ENCODE results near the gene PCYT1A. TPM values are rescaled to one million over a fixed set of nuclear protein-coding genes. Genes with fewer than 3 reads are reported as not detected.

Gene PCYT1A
- total and polyA plus RNA-seq, 2 donors (not counting 3 experiments of a cell fraction or from before 2014, with no cell fraction given) = 50.3 to 65.5 TPM

- H4K20me1 ChIP-seq (replicated peaks; ENCODE audit: control insufficient read depth, extremely low read depth, insufficient read depth, low read length) = no peaks in the 10 kb centered on the region
- no peak within 1 kb of the TSS for H3K9ac ChIP-seq (replicated peaks; ENCODE audit: extremely low read depth, insufficient read depth, low read length)
- intact Hi-C loops (cut with micrococcal nuclease) (no loop called here), dilution Hi-C loops (cut with MboI; ENCODE audit: extremely low pct_ligation_motif_present, low sequenced_read_pairs) (no loop called here)
- DNase-seq (ENCODE audit: low read depth, low spot score) (no peak), FAIRE-seq (no peak)
- no peak within 1 kb of the TSS for H3K27ac ChIP-seq (ENCODE audit: insufficient read depth, low read depth, low read length)
- H3K79me2 ChIP-seq (ENCODE audit: control insufficient read depth, insufficient read depth, low read length) = no peaks in the 10 kb centered on the region
- H3K4me1 ChIP-seq (ENCODE audit: control insufficient read depth, extremely low read depth, insufficient read depth, low read length) = no peaks in the 10 kb centered on the region
- H2AFZ ChIP-seq (ENCODE audit: low read depth, low read length) = no peak within 1 kb of the TSS
- ChIA-PET CTCF (interaction anchor here (1.3 kb wide), 1 partner anchor 303 kb away, joined by 3 read pairs; no protein-coding TSS in a partner anchor), POLR2A (no interaction called here)
- peaks cover 4 to 11% of the 10 kb centered on the region in 2 experiments for H3K27me3 ChIP-seq (ENCODE audit: control insufficient read depth in 2 of 2, insufficient read depth in 2 of 2, low read length in 2 of 2)
- no peak within 1 kb of the TSS for H3K4me3 ChIP-seq (replicated peaks in 1 of 3; ENCODE audit: insufficient read depth in 1 of 3, low read depth in 1 of 3, low read length in 3 of 3)
- H3K4me2 ChIP-seq (ENCODE audit: insufficient read depth, low read length) = no peak within 1 kb of the TSS
- H3K36me3 ChIP-seq (ENCODE audit: control insufficient read depth in 2 of 2, extremely low read depth in 1 of 2, insufficient read depth in 2 of 2, low read length in 2 of 2) = no peaks in the 10 kb centered on the region
- BruUV-seq (replicated peaks) = no TSS peak
- no peak for TF ChIP-seq POLR2A (IDR thresholded peaks at IDR 0.05; ENCODE audit: low read depth, low read length)
- TF ChIP-seq EZH2 (IDR thresholded peaks at IDR 0.05; ENCODE audit: borderline replicate concordance, low read depth, low read length, severe bottlenecking) = no peak
- no peaks in the 10 kb centered on the region for H3K9me3 ChIP-seq (replicated peaks; ENCODE audit: control insufficient read depth, insufficient read depth, low read length)
- H3K9me1 ChIP-seq (replicated peaks; ENCODE audit: control insufficient read depth, extremely low read depth, insufficient read depth, low read length) = no peaks in the 10 kb centered on the region
These were observed 71.4 kb downstream of the PCYT1A start, which contains the start of gene SLC51A for GRCh38 chr3:196216089-196216564. Gene SLC51A, plus strand, starts transcription at chr3:196216534. Its CDS starts 179 bp downstream, at chr3:196216713.

- TF ChIP-seq, protein P1, sequence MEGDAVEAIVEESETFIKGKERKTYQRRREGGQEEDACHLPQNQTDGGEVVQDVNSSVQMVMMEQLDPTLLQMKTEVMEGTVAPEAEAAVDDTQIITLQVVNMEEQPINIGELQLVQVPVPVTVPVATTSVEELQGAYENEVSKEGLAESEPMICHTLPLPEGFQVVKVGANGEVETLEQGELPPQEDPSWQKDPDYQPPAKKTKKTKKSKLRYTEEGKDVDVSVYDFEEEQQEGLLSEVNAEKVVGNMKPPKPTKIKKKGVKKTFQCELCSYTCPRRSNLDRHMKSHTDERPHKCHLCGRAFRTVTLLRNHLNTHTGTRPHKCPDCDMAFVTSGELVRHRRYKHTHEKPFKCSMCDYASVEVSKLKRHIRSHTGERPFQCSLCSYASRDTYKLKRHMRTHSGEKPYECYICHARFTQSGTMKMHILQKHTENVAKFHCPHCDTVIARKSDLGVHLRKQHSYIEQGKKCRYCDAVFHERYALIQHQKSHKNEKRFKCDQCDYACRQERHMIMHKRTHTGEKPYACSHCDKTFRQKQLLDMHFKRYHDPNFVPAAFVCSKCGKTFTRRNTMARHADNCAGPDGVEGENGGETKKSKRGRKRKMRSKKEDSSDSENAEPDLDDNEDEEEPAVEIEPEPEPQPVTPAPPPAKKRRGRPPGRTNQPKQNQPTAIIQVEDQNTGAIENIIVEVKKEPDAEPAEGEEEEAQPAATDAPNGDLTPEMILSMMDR (IDR thresholded peaks at IDR 0.05; ENCODE audit: extremely low read depth in 1 of 2, insufficient read depth in 1 of 2, low read depth in 1 of 2, low read length in 2 of 2) = no peak
- TF ChIP-seq POLR2A (IDR thresholded peaks at IDR 0.05; ENCODE audit: low read depth, low read length) (no peak), GATA2 (IDR thresholded peaks at IDR 0.05; ENCODE audit: insufficient read depth, insufficient read length, low read depth, low read length) (no peak), MYC (IDR thresholded peaks at IDR 0.05; ENCODE audit: low read depth, low read length) (no peak), EZH2 (IDR thresholded peaks at IDR 0.05; ENCODE audit: borderline replicate concordance, low read depth, low read length, severe bottlenecking) (no peak), POLR2AphosphoS5 (IDR thresholded peaks at IDR 0.05; ENCODE audit: insufficient read depth, low read depth, low read length) (no peak), JUN (IDR thresholded peaks at IDR 0.05; ENCODE audit: borderline replicate concordance, insufficient read depth, insufficient read length, low read depth) (no peak), FOS (IDR thresholded peaks at IDR 0.05; ENCODE audit: borderline replicate concordance, insufficient read depth, low read length) (no peak)
- TF ChIP-seq, protein P2, sequence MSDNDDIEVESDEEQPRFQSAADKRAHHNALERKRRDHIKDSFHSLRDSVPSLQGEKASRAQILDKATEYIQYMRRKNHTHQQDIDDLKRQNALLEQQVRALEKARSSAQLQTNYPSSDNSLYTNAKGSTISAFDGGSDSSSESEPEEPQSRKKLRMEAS (IDR thresholded peaks at IDR 0.05; ENCODE audit: insufficient read depth, insufficient read length) = no peak
- Histone ChIP-seq H3K9me3 (replicated peaks; ENCODE audit: control insufficient read depth, insufficient read depth, low read length) (no peaks in the 10 kb centered on the region), H3K9ac (replicated peaks; ENCODE audit: extremely low read depth, insufficient read depth, low read length) (no peak overlapping the region), H3K9me1 (replicated peaks; ENCODE audit: control insufficient read depth, extremely low read depth, insufficient read depth, low read length) (no peaks in the 10 kb centered on the region), H3K4me1 (ENCODE audit: control insufficient read depth, extremely low read depth, insufficient read depth, low read length) (no peaks in the 10 kb centered on the region), H4K20me1 (replicated peaks; ENCODE audit: control insufficient read depth, extremely low read depth, insufficient read depth, low read length) (no peaks in the 10 kb centered on the region), H3K4me2 (ENCODE audit: insufficient read depth, low read length) (no peak overlapping the region), H3K27me3 (ENCODE audit: control insufficient read depth in 2 of 2, insufficient read depth in 2 of 2, low read length in 2 of 2) (peaks cover 4 to 11% of the 10 kb centered on the region in 2 experiments), H2AFZ (ENCODE audit: low read depth, low read length) (no peak overlapping the region), H3K4me3 (replicated peaks in 1 of 3; ENCODE audit: insufficient read depth in 1 of 3, low read depth in 1 of 3, low read length in 3 of 3) (no peak overlapping the region), H3K79me2 (ENCODE audit: control insufficient read depth, insufficient read depth, low read length) (no peaks in the 10 kb centered on the region), H3K36me3 (ENCODE audit: control insufficient read depth in 2 of 2, extremely low read depth in 1 of 2, insufficient read depth in 2 of 2, low read length in 2 of 2) (no peaks in the 10 kb centered on the region), H3K27ac (ENCODE audit: insufficient read depth, low read depth, low read length) (no peak overlapping the region)
- no TSS peak for BruUV-seq (replicated peaks)
- ChIA-PET POLR2A (no interaction called here), CTCF (interaction anchor here (1.3 kb wide), 1 partner anchor 304 kb away, joined by 3 read pairs; no protein-coding TSS in a partner anchor)
- no peak for FAIRE-seq
- DNase-seq (ENCODE audit: low read depth, low spot score) = no peak
- intact Hi-C loops (cut with micrococcal nuclease) (no loop called here), dilution Hi-C loops (cut with MboI; ENCODE audit: extremely low pct_ligation_motif_present, low sequenced_read_pairs) (no loop called here)
These were observed 72.0 kb downstream of the PCYT1A start for GRCh38 chr3:196215493-196216020.
